MM.1S (cell line): ENCODE measurements around the gene ABTB2.
A peak's percentile ranks its signal among the peaks of the same experiment; 100 is the strongest.

Experiments
- DNase-seq: peaks from one replicate; pipeline ENCODE4 v3.0.0-alpha.2; 2015
- H2AFZ ChIP-seq: fragments of 300-600 bp; sonication (generic); 2 replicates; pipeline ENCODE4 v1.6.0; 2016; ENCODE audit warnings: antibody characterized with exemption, low read length
- H3F3A ChIP-seq: fragments of 300-600 bp; sonication (generic); 2 replicates; pipeline ENCODE4 v1.6.1; 2016; ENCODE audit warnings: mild to moderate bottlenecking, antibody characterized with exemption, low read length, moderate library complexity, mixed read lengths; ENCODE audit not compliant: insufficient read depth
- H3K27ac ChIP-seq: fragments of 300-600 bp; sonication (generic); 2 replicates; pipeline ENCODE4 v1.5.1; 2016; ENCODE audit warnings: mild to moderate bottlenecking, low read length
- H3K27me3 ChIP-seq: fragments of 300-600 bp; sonication (generic); replicated peaks from 2 replicates; pipeline ENCODE4 v1.6.0; 2016; ENCODE audit warnings: low read length; ENCODE audit not compliant: insufficient read depth
- H3K36me3 ChIP-seq: fragments of 300-600 bp; sonication (generic); replicated peaks from 2 replicates; pipeline ENCODE4 v1.6.1; 2016; ENCODE audit warnings: mild to moderate bottlenecking, low read length, mixed read lengths; ENCODE audit not compliant: insufficient read depth
- H3K4me1 ChIP-seq: fragments of 300-600 bp; sonication (generic); 2 replicates; pipeline ENCODE4 v1.6.1; 2016; ENCODE audit warnings: low read length, mixed read lengths
- H3K4me2 ChIP-seq: fragments of 300-600 bp; sonication (generic); 2 replicates; pipeline ENCODE4 v1.6.0; 2016; ENCODE audit warnings: low read depth, low read length
- H3K4me3 ChIP-seq: fragments of 300-600 bp; sonication (generic); 2 replicates; pipeline ENCODE4 v1.5.1; 2016; ENCODE audit warnings: low read length, mixed read lengths
- H3K79me2 ChIP-seq: fragments of 300-600 bp; sonication (generic); 2 replicates; pipeline ENCODE4 v1.6.1; 2016; ENCODE audit warnings: mixed run types, low read length, mixed read lengths
- H3K9ac ChIP-seq: fragments of 300-600 bp; sonication (generic); 2 replicates; pipeline ENCODE4 v1.6.1; 2016; ENCODE audit warnings: low read length, mixed read lengths
- H3K9me2 ChIP-seq: fragments of 300-600 bp; sonication (generic); replicated peaks from 2 replicates; pipeline ENCODE4 v1.6.1; 2016; ENCODE audit warnings: mild to moderate bottlenecking, low read length, mixed read lengths; ENCODE audit not compliant: insufficient read depth
- H3K9me3 ChIP-seq: fragments of 300-600 bp; sonication (generic); replicated peaks from 2 replicates; pipeline ENCODE4 v1.6.1; 2016; ENCODE audit warnings: mild to moderate bottlenecking, low read length, mixed read lengths; ENCODE audit not compliant: insufficient read depth
- H4K20me1 ChIP-seq: fragments of 300-600 bp; sonication (generic); 2 replicates; pipeline ENCODE4 v1.6.1; 2016; ENCODE audit warnings: mild to moderate bottlenecking, low read length, moderate library complexity, mixed read lengths; ENCODE audit not compliant: insufficient read depth
- EZH2 ChIP-seq: fragments of 300-600 bp; sonication (generic); optimal IDR thresholded peaks from 2 replicates; pipeline ENCODE3; 2017; ENCODE audit warnings: low read depth, mild to moderate bottlenecking, antibody characterized with exemption, low read length, mixed read lengths
- EZH2phosphoT487 ChIP-seq: fragments of 300-600 bp; sonication (generic); IDR thresholded peaks from 2 replicates; pipeline ENCODE4 v1.6.1; 2018; ENCODE audit warnings: antibody characterized with exemption, low read length
- TF ChIP-seq, protein P1 (sequence below): fragments of 300-600 bp; sonication (generic); IDR thresholded peaks from 2 replicates; pipeline ENCODE4 v1.5.1; 2016; ENCODE audit warnings: antibody characterized with exemption, low read length, mixed read lengths

Gene ABTB2

GRCh38 chr11:34357701-34358257, at the start of gene ABTB2:
Gene ABTB2 (minus strand): TSS chr11:34358010.
- no peaks in the 10 kb centered on the region for H3K36me3 ChIP-seq
- peak within 1 kb of the TSS; percentile 93 for H2AFZ ChIP-seq
- H4K20me1 ChIP-seq = no peaks in the 10 kb centered on the region
- no peaks in the 10 kb centered on the region for H3K79me2 ChIP-seq
- H3K4me2 ChIP-seq = peak within 1 kb of the TSS; percentile 98
- peak within 1 kb of the TSS; percentile 46; the same call in 1 of the 2 replicates for H3K9ac ChIP-seq
- H3K9me3 ChIP-seq = no peaks in the 10 kb centered on the region
- H3F3A ChIP-seq = peaks cover 8% of the 10 kb centered on the region; the same call in 1 of the 2 replicates
- H3K27me3 ChIP-seq = peaks cover 32% of the 10 kb centered on the region
- no peaks in the 10 kb centered on the region for H3K4me1 ChIP-seq
- no peaks in the 10 kb centered on the region for H3K9me2 ChIP-seq
- peak within 1 kb of the TSS; percentile 43; the same call in 1 of the 2 replicates for H3K27ac ChIP-seq
- TF ChIP-seq, protein P1, sequence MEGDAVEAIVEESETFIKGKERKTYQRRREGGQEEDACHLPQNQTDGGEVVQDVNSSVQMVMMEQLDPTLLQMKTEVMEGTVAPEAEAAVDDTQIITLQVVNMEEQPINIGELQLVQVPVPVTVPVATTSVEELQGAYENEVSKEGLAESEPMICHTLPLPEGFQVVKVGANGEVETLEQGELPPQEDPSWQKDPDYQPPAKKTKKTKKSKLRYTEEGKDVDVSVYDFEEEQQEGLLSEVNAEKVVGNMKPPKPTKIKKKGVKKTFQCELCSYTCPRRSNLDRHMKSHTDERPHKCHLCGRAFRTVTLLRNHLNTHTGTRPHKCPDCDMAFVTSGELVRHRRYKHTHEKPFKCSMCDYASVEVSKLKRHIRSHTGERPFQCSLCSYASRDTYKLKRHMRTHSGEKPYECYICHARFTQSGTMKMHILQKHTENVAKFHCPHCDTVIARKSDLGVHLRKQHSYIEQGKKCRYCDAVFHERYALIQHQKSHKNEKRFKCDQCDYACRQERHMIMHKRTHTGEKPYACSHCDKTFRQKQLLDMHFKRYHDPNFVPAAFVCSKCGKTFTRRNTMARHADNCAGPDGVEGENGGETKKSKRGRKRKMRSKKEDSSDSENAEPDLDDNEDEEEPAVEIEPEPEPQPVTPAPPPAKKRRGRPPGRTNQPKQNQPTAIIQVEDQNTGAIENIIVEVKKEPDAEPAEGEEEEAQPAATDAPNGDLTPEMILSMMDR = no peak
- TF ChIP-seq EZH2phosphoT487 (no peak), EZH2 (no peak)
- H3K4me3 ChIP-seq = peak within 1 kb of the TSS; percentile 82
- DNase-seq = peak; percentile 98

DNA sequence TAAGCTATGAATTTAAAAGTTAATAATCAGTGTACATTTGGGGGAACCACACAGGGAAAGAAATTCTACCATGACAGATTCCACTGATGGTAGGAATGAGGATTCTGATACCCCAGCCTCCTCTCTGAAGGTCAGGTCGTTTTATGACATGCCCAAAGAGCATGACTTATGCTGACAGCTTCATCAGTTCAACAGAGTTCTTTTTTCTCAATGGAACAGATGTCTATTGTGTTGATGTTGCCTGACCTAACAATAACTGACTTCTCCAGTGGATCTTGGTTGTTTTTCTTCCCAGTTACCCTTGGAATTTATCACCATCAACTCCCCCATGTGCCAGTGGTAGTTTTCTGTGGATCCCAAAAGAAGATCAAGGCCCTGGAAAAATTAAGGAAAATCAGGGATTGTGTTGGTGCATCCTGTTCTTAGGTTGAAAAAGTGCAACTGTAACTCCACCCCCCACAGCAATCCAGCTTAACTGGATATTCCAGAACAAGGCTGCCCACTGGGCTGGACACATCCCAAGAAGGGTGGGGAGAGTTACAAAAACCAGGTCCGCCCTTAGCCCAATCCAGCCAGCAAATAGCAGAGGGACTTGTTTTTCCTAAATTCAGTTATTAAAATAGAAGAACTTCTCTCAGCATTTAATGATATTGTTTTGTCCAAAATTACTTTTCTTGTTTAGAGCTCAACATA, 49.5 kb upstream of the ABTB2 start:
- Histone ChIP-seq H2AFZ (no peak overlapping the region), H3K9ac (no peak overlapping the region), H3K27ac (no peak overlapping the region), H3K9me2 (no peaks in the 10 kb centered on the region), H3K27me3 (peaks cover 36% of the 10 kb centered on the region), H3K36me3 (no peaks in the 10 kb centered on the region), H3K4me1 (peaks cover 10% of the 10 kb centered on the region; the same call in 1 of the 2 replicates), H3K9me3 (no peaks in the 10 kb centered on the region), H3F3A (no peaks in the 10 kb centered on the region), H3K4me2 (no peak overlapping the region), H3K79me2 (no peaks in the 10 kb centered on the region), H3K4me3 (no peak overlapping the region), H4K20me1 (no peaks in the 10 kb centered on the region)
- TF ChIP-seq EZH2phosphoT487 (no peak), EZH2 (no peak)
- TF ChIP-seq, protein P1 = no peak
- DNase-seq = no peak

GRCh38 chr11:34406413-34406812, 48.6 kb upstream of the ABTB2 start:
- Histone ChIP-seq H3F3A (no peaks in the 10 kb centered on the region), H3K27me3 (peaks cover 39% of the 10 kb centered on the region), H3K4me3 (no peak overlapping the region), H3K4me1 (peaks cover 10% of the 10 kb centered on the region; the same call in 1 of the 2 replicates), H3K9me3 (no peaks in the 10 kb centered on the region), H2AFZ (no peak overlapping the region), H3K36me3 (no peaks in the 10 kb centered on the region), H3K4me2 (no peak overlapping the region), H3K79me2 (no peaks in the 10 kb centered on the region), H3K9ac (no peak overlapping the region), H3K9me2 (no peaks in the 10 kb centered on the region), H4K20me1 (no peaks in the 10 kb centered on the region), H3K27ac (no peak overlapping the region)
- TF ChIP-seq, protein P1 = no peak
- TF ChIP-seq EZH2phosphoT487 = no peak
- TF ChIP-seq EZH2 = no peak
- no peak for DNase-seq
